ENCODE measurements around the gene FXN. TPM values are rescaled to one million over a fixed set of nuclear protein-coding genes. Genes with fewer than 3 reads are reported as not detected.

FXN gene
- total RNA-seq, 1 experiment from 2014 or later, result 11.0 TPM

DNA sequence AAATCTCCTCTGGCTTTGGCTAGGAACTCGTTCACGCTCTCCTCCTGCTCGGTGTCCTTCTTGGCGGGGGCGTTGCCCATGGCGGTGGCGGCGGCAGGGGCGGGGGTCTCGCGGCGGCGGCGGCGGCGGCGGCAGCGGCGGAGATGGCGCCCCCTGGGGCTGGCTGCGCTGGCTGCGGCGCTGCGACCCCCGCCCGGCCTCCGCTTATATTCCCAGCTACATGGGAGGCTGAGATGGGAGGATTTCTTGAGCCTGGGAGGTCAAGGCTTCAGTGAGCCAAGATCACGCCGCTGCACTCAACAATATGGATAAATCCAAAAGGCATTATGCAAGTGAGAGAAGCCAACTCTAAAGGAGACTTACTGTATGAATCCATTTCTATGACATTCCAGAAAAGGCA is 21.5 kb upstream of the FXN start, which contains the start of gene PRKACG:
PRKACG (minus strand) TSS at position 101 of the 400 bp plus-strand sequence; CDS start at position 80, 21 bp downstream.
- H3K79me2 ChIP-seq (ENCODE audit: low read length), result no peaks in the 10 kb centered on the region
- CTCF ChIA-PET, result no interaction called here
- H3K27ac ChIP-seq (ENCODE audit: low read length), result no peak within 1 kb of the TSS
- H3K4me1 ChIP-seq (ENCODE audit: insufficient read depth, low read length), result no peaks in the 10 kb centered on the region
- POLR2A ChIA-PET (ENCODE audit: unreplicated experiment), result no interaction called here
- DNase-seq (no peak), ATAC-seq (no peak)
- no peaks in the 10 kb centered on the region for H3K36me3 ChIP-seq (ENCODE audit: low read depth, low read length)
- H4K20me1 ChIP-seq (ENCODE audit: low read length), result no peaks in the 10 kb centered on the region
- peaks cover 14% of the 10 kb centered on the region for H3K27me3 ChIP-seq (ENCODE audit: low read length)
- no peak within 1 kb of the TSS for H3K4me3 ChIP-seq (ENCODE audit: low read length)
- BruUV-seq (replicated peaks), result no TSS peak
- no peak for TF ChIP-seq EZH2 (IDR thresholded peaks at IDR 0.05; ENCODE audit: low read length, unreplicated experiment)
- TF ChIP-seq, protein P1, sequence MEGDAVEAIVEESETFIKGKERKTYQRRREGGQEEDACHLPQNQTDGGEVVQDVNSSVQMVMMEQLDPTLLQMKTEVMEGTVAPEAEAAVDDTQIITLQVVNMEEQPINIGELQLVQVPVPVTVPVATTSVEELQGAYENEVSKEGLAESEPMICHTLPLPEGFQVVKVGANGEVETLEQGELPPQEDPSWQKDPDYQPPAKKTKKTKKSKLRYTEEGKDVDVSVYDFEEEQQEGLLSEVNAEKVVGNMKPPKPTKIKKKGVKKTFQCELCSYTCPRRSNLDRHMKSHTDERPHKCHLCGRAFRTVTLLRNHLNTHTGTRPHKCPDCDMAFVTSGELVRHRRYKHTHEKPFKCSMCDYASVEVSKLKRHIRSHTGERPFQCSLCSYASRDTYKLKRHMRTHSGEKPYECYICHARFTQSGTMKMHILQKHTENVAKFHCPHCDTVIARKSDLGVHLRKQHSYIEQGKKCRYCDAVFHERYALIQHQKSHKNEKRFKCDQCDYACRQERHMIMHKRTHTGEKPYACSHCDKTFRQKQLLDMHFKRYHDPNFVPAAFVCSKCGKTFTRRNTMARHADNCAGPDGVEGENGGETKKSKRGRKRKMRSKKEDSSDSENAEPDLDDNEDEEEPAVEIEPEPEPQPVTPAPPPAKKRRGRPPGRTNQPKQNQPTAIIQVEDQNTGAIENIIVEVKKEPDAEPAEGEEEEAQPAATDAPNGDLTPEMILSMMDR (conservative IDR thresholded peaks at IDR 0.05; ENCODE audit: low read depth, low read length), result no peak
- no peak for TF ChIP-seq EZH2phosphoT487 (IDR thresholded peaks at IDR 0.05; ENCODE audit: borderline replicate concordance, low read length)
- intact Hi-C loops (cut with micrococcal nuclease), result no loop called here
- no peaks in the 10 kb centered on the region for H3K9me2 ChIP-seq (replicated peaks; ENCODE audit: low read length)
- no peak within 1 kb of the TSS for H3K4me2 ChIP-seq (ENCODE audit: low read length)
- H3F3A ChIP-seq (ENCODE audit: low read length, unreplicated experiment), result no peaks in the 10 kb centered on the region
- H2AFZ ChIP-seq (ENCODE audit: low read length), result no peak within 1 kb of the TSS
- no peaks in the 10 kb centered on the region for H3K9me3 ChIP-seq (ENCODE audit: low read length)
- H3K9ac ChIP-seq (ENCODE audit: low read length), result no peak within 1 kb of the TSS

DNA sequence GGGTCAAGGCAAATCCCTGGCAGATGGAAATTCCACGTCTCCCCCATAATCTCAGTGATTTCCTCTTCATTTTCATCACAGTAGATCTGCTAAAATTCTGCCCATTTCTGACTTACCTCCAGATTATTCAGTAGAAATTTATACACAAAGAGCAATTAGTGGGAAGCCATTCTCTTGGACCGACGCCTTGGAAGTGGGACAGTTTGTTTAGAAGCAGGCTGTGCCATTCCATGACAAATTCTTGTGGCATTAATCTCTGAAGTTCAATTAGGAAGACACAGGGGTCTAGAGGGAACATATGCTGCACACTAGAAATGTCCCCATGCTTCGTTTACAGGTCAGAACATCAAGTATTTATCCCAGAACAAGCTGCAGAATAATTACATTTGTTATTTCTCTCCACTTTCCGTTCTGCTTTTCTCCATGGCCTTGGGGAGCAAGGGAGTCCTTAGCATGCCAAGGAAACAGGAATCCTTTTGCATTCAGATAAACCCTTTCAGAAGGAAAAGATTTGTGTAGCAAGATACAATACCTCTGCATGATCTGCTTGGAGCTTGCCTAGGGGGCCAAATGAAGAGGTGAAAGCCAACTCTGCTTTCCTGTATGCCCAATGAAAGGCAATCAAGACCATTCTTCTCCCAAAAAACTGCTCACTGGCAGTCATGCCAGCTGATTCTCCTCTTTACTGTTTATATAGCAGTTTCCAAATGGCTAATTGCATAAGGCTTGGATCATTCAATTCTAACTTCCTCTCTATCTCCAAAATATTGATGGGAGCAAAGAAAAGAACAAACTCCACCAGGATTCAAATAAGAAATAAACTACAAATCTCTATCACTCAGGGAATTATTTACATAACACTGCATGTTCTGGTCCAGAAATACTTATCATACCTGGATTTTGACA is 19.1 kb upstream of the FXN start:
- ChIA-PET POLR2A (ENCODE audit: unreplicated experiment) (no interaction called here), CTCF (no interaction called here)
- ATAC-seq (no peak), DNase-seq (no peak)
- Histone ChIP-seq H3K36me3 (ENCODE audit: low read depth, low read length) (no peaks in the 10 kb centered on the region), H3K27me3 (ENCODE audit: low read length) (0 out of 2 replicates have a peak, but pooled peaks cover 3% of the 10 kb centered on the region), H3K9me3 (ENCODE audit: low read length) (no peaks in the 10 kb centered on the region), H3F3A (ENCODE audit: low read length, unreplicated experiment) (no peaks in the 10 kb centered on the region), H2AFZ (ENCODE audit: low read length) (no peak overlapping the region), H3K9me2 (replicated peaks; ENCODE audit: low read length) (no peaks in the 10 kb centered on the region), H4K20me1 (ENCODE audit: low read length) (no peaks in the 10 kb centered on the region), H3K4me3 (ENCODE audit: low read length) (no peak overlapping the region), H3K4me1 (ENCODE audit: insufficient read depth, low read length) (no peaks in the 10 kb centered on the region), H3K27ac (ENCODE audit: low read length) (no peak overlapping the region), H3K4me2 (ENCODE audit: low read length) (no peak overlapping the region), H3K9ac (ENCODE audit: low read length) (no peak overlapping the region), H3K79me2 (ENCODE audit: low read length) (no peaks in the 10 kb centered on the region)
- no peak for TF ChIP-seq EZH2phosphoT487 (IDR thresholded peaks at IDR 0.05; ENCODE audit: borderline replicate concordance, low read length)
- no peak for TF ChIP-seq EZH2 (IDR thresholded peaks at IDR 0.05; ENCODE audit: low read length, unreplicated experiment)
- TF ChIP-seq, protein P1 (conservative IDR thresholded peaks at IDR 0.05; ENCODE audit: low read depth, low read length), result no peak
- no TSS peak for BruUV-seq (replicated peaks)
- intact Hi-C loops (cut with micrococcal nuclease), result no loop called here

DNA sequence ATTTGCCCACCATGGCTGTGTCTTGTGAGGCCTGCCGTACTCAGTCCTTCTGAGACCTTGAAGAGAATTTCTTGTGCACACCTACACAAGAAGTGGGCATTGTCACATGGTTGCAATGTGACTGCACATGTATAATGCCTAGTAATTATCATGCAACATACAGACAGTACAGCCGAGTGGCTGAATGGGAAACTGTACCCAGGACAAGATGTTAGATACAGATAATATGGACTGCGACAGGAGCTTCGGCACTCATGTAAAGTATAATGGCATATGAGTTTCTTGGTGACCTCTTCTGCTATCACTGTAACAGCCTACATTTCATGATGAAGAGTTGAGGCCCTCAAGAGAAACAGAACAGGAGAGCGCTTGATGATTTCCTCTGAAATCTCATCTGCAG is 16.8 kb upstream of the FXN start:
- intact Hi-C loops (cut with micrococcal nuclease), result no loop called here
- Histone ChIP-seq H3K9me2 (replicated peaks; ENCODE audit: low read length) (no peaks in the 10 kb centered on the region), H3K27ac (ENCODE audit: low read length) (no peak overlapping the region), H3K4me2 (ENCODE audit: low read length) (no peak overlapping the region), H2AFZ (ENCODE audit: low read length) (no peak overlapping the region), H3K9me3 (ENCODE audit: low read length) (no peaks in the 10 kb centered on the region), H3K27me3 (ENCODE audit: low read length) (0 out of 2 replicates have a peak, but pooled peaks cover 3% of the 10 kb centered on the region), H3F3A (ENCODE audit: low read length, unreplicated experiment) (no peaks in the 10 kb centered on the region), H3K9ac (ENCODE audit: low read length) (no peak overlapping the region), H3K79me2 (ENCODE audit: low read length) (no peaks in the 10 kb centered on the region), H3K4me3 (ENCODE audit: low read length) (no peak overlapping the region), H3K36me3 (ENCODE audit: low read depth, low read length) (no peaks in the 10 kb centered on the region), H3K4me1 (ENCODE audit: insufficient read depth, low read length) (peaks cover 5% of the 10 kb centered on the region), H4K20me1 (ENCODE audit: low read length) (no peaks in the 10 kb centered on the region)
- DNase-seq (no peak), ATAC-seq (no peak)
- BruUV-seq (replicated peaks), result no TSS peak
- POLR2A ChIA-PET (ENCODE audit: unreplicated experiment), result no interaction called here
- no peak for TF ChIP-seq EZH2phosphoT487 (IDR thresholded peaks at IDR 0.05; ENCODE audit: borderline replicate concordance, low read length)
- no peak for TF ChIP-seq EZH2 (IDR thresholded peaks at IDR 0.05; ENCODE audit: low read length, unreplicated experiment)
- TF ChIP-seq, protein P1 (conservative IDR thresholded peaks at IDR 0.05; ENCODE audit: low read depth, low read length), result no peak
- CTCF ChIA-PET, result no interaction called here
